Activated naive CD8-positive, alpha-beta T cell treated with anti-CD3 and anti-CD28 coated beads for 36 hours (primary cell): ENCODE results near the gene NT5C2. TPM values are rescaled to one million over a fixed set of nuclear protein-coding genes. Genes with fewer than 3 reads are reported as not detected.
"Not testable (repeated sequence)": the region's sequence is repeated elsewhere in the genome, so short reads cannot be mapped to it uniquely, and the experiment has no call there.

Experiments
- DNase-seq: peaks from one replicate; pipeline ENCODE4 v3.0.0; 2021
- H3K27ac Mint-ChIP-seq: one replicate; pipeline ENCODE4 v1.8.0; 2022; ENCODE audit warnings: mild to moderate bottlenecking, moderate library complexity, mixed read lengths
- H3K27me3 Mint-ChIP-seq: one replicate; pipeline ENCODE4 v1.8.0; 2022; ENCODE audit warnings: mild to moderate bottlenecking, mixed read lengths
- H3K36me3 Mint-ChIP-seq: one replicate; pipeline ENCODE4 v1.8.0; 2021; ENCODE audit warnings: mild to moderate bottlenecking, mixed read lengths
- H3K4me1 Mint-ChIP-seq: one replicate; pipeline ENCODE4 v1.8.0; 2021; ENCODE audit warnings: mixed read lengths
- H3K4me3 Mint-ChIP-seq: one replicate; pipeline ENCODE4 v1.8.0; 2022; ENCODE audit warnings: mild to moderate bottlenecking, moderate library complexity, mixed read lengths
- H3K9me3 Mint-ChIP-seq: one replicate; pipeline ENCODE4 v1.8.0; 2022; ENCODE audit warnings: mixed read lengths
- total RNA-seq, 2 experiments: library from RNA; stranded (reverse); gene quantifications; one replicate each; pipeline ENCODE4 v1.2.3, GENCODE V29; 2021

Gene NT5C2
- total RNA-seq, 2 experiments from 2014 or later: 41.8 to 46.8 TPM

DNA sequence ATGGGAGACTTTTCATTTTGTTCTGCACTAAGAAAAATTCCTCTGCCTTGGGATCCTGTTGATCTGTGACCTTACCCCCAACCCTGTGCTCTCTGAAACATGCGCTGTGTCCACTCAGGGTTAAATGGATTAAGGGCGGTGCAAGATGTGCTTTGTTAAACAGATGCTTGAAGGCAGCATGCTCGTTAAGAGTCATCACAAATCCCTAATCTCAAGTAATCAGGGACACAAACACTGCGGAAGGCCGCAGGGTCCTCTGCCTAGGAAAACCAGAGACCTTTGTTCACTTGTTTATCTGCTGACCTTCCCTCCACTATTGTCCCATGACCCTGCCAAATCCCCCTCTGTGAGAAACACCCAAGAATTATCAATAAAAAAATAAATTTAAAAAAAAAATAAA is 62.9 kb downstream of the NT5C2 start:
- Mint-ChIP-seq H3K36me3 (peaks cover 37% of the 10 kb centered on the region), H3K4me1 (peaks cover 10% of the 10 kb centered on the region)
- H3K4me3 Mint-ChIP-seq, H3K27ac Mint-ChIP-seq, H3K27me3 Mint-ChIP-seq, DNase-seq, H3K9me3 Mint-ChIP-seq: not testable (repeated sequence)

DNA sequence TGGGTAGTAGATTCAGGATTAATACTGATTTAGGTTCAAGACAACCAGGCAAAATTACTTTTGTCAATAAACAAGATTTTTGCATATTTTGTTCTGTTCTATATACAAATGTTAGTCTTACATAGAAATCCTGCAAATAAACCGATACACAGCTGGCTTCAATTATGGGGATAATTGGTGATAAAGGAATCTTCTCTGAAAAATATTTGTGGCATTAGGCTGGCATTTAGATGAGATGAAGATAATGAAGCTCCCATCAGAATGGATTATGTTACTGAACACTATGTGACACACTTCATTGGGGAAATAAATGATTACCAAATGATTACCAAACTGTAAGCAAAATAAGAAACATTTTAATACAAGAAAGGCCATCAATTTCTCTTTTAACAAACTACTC is 65.8 kb downstream of the NT5C2 start:
- H3K27ac Mint-ChIP-seq: no peak overlapping the region
- DNase-seq: no peak
- peaks cover 13% of the 10 kb centered on the region for H3K4me1 Mint-ChIP-seq
- no peak overlapping the region for H3K4me3 Mint-ChIP-seq
- no peaks in the 10 kb centered on the region for H3K9me3 Mint-ChIP-seq
- peaks cover 10% of the 10 kb centered on the region for H3K36me3 Mint-ChIP-seq
- no peaks in the 10 kb centered on the region for H3K27me3 Mint-ChIP-seq

DNA sequence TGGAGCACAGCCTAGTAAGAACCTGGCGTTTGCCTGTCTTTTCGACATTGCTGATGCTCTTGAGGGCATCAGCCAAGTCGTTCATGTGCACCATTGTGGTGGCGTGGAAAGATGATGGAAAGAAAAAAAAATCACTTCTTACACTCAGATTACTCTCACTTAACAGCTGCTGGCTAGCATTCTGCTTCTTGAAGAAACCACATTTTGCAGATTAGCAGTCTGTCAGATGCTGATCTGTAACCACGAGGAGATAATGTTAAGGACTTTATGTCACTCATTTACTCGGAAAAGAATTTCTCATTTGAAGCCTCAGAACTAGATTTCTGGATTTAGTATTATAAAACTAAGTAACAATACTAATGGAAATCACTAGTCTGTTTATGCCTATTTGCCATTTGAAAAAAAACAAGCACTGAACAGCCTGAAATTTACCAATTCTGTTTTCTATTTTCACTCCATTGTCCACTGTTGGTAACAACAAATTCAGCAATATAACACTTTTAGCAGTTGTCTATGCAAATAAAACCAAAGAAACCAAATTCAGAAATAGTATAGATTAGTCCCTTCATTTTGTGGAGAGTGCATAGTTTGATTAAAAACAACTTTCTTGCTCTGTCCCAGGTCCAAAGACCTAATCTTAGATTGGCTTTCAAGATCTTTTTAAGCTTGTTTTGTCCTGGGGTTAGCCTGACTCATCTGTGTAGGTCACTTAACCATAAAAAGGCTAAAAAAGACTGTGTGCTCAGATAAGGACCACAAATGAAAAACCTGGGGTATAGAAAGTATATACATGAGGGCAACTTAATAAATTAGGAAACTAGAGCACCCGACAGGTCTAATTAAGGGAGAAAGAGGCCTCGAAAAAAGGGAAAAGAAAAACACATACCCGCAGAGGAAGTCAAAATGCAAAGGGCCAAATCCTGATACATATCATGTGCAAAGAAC is 67.5 kb downstream of the NT5C2 start:
- H3K36me3 Mint-ChIP-seq: peaks cover 1% of the 10 kb centered on the region

DNA sequence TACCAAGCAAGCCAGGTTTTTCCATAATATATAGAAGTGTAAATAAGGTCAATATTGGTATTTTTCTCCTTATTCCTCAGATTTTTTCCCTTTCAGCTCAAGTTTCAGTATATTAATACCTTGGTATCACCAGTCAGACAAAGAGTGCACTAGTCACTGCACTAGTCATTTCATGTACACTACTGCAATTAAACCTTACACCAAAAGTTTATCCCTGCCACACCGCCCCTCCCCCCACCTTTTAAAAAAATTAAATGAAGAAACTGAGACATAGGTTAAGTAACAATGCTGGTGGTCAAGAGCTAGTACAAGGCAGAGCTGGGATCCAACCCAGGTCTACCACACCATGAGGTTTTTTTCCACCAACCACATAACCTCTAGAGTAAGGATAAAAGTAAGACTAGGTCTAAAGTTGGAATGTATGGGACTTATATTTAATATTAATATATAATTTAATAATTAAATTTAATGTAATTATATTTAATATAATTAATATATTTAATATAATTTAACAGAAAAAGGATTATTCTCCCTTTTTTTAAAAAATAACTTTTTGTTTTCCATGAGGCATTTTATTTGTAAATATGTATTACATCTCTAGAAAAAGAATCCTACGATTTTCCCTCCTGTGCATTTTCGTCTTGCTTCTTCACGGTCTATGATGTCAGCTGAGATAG is 68.5 kb downstream of the NT5C2 start:
- Mint-ChIP-seq H3K36me3 (no peaks in the 10 kb centered on the region), H3K4me1 (peaks cover 13% of the 10 kb centered on the region), H3K27me3 (no peaks in the 10 kb centered on the region), H3K9me3 (no peaks in the 10 kb centered on the region), H3K4me3 (no peak overlapping the region), H3K27ac (no peak overlapping the region)
- no peak for DNase-seq

More for the DNA sequence above, 67.5 kb downstream of the NT5C2 start:
- Mint-ChIP-seq H3K27me3 (no peaks in the 10 kb centered on the region), H3K9me3 (no peaks in the 10 kb centered on the region), H3K4me1 (peaks cover 13% of the 10 kb centered on the region), H3K4me3 (no peak overlapping the region), H3K27ac (no peak overlapping the region)
- DNase-seq: no peak

DNA sequence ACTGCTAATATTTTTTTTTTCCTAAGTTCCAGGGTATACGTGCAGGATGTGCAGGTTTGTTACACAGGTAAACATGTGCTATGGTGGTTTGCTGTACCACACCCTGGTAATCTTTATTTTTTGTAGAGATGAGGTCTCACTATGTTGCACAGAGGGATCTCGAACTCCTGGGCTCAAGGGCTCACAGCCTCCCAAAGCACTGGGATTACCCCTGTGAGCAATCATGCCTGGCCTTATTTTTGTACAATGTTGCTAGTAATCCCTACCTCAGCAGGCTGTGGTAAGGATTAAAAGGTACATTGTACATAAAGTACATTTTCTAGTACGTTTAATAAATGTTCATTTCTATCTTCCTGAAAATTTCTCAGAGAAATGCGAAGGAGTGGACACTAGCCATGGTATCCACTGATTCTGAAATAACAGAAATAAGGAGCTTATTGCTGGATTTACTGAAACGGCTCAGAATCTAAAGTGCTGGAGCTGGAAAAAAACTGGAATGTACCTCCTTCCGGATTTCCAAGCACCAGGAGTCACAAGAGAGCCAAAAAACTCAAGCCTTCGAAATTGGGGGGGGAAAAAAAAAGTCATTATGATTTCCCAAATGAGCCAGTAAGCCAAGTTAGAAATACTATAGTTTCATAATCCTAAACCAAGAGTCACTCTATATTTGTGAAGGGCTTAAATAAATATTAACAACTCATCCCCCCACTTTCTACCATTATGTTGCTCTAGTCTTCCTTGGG is 69.6 kb downstream of the NT5C2 start:
- Mint-ChIP-seq H3K9me3 (no peaks in the 10 kb centered on the region), H3K36me3 (no peaks in the 10 kb centered on the region), H3K27me3 (no peaks in the 10 kb centered on the region), H3K4me1 (peaks cover 13% of the 10 kb centered on the region), H3K27ac (no peak overlapping the region), H3K4me3 (no peak overlapping the region)
- DNase-seq: no peak

DNA sequence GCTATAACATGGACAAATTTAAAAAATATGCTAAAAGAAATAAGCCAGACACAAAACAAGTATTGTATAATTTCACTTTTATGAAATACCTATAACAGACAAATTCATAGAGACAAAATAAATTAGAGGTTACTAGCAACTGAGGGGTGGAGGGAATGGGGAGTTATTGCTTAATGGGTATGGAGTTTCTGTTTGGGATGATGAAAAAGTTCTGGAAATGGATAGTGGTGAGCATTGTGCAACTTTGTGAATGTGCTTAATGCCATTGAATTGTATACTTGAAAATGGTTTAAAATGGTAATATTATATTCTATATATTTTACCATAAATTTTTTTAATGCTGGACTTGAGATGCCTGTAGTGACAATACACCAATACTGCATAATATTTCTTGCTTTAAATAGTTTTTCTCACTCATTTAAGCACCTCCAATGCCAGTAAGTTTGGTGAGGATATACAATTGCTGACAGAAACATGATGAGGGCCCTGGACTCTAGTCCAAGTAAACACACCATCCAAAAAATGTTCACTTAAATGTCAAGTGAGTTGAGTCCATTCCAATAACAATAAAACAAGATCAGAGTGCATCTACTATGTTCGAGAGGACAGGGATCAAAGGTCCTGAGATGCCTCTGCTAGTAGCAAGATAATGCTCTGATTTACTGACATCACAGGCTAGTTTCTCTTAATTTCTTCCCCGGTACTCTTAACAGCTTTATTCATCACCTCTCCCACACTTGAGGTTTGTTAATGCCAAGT is 71.9 kb downstream of the NT5C2 start:
- no peaks in the 10 kb centered on the region for H3K27me3 Mint-ChIP-seq
- H3K27ac Mint-ChIP-seq: no peak overlapping the region
- peaks cover 12% of the 10 kb centered on the region for H3K4me1 Mint-ChIP-seq
- no peaks in the 10 kb centered on the region for H3K36me3 Mint-ChIP-seq
- H3K9me3 Mint-ChIP-seq: no peaks in the 10 kb centered on the region
- DNase-seq: no peak
- H3K4me3 Mint-ChIP-seq: no peak overlapping the region

DNA sequence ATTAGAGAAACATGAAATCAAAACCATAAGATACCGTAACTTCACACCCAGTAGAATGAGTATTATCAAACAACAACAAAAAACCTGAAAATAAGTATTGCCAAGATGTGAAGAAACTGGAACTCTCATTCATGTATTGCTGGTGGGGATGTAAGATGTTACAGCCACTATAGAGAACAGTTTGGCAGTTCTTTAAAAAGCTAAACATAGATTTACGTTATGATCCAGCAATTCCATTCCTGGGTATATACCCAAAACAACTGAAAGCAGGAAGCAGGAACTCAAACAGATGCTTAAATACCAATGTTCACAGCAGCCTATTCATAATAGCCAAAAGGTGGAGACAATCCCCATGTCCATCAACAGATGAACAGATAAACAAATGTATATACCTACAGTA is 72.5 kb downstream of the NT5C2 start:
- peaks cover 6% of the 10 kb centered on the region for H3K4me1 Mint-ChIP-seq
- H3K4me3 Mint-ChIP-seq: no peak overlapping the region
- no peaks in the 10 kb centered on the region for H3K27me3 Mint-ChIP-seq
- H3K27ac Mint-ChIP-seq: no peak overlapping the region
- no peaks in the 10 kb centered on the region for H3K36me3 Mint-ChIP-seq
- DNase-seq: no peak
- no peaks in the 10 kb centered on the region for H3K9me3 Mint-ChIP-seq

DNA sequence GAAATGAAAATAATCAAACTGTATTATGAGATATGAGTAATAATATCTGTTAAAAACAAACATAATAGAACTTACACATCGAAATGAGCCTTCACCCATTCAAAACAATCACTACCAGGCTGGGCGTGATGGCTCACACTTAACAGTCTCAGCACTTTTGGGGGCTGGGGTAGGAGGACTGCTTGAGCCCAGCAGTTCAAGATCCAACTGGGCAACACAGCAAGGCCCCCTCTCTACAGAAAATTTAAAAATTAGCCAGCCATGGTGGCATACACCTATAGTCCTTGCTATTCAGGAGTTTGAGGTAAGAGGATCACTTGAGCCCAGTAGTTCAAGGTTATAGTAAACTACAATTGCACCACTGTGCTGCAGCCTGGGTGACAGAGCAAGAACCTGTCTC is 75.8 kb downstream of the NT5C2 start:
- H3K9me3 Mint-ChIP-seq: no peaks in the 10 kb centered on the region
- H3K4me3 Mint-ChIP-seq: no peak overlapping the region
- H3K27ac Mint-ChIP-seq: no peak overlapping the region
- DNase-seq: no peak
- no peaks in the 10 kb centered on the region for H3K27me3 Mint-ChIP-seq
- peaks cover 1% of the 10 kb centered on the region for H3K36me3 Mint-ChIP-seq
- H3K4me1 Mint-ChIP-seq: peaks cover 6% of the 10 kb centered on the region

DNA sequence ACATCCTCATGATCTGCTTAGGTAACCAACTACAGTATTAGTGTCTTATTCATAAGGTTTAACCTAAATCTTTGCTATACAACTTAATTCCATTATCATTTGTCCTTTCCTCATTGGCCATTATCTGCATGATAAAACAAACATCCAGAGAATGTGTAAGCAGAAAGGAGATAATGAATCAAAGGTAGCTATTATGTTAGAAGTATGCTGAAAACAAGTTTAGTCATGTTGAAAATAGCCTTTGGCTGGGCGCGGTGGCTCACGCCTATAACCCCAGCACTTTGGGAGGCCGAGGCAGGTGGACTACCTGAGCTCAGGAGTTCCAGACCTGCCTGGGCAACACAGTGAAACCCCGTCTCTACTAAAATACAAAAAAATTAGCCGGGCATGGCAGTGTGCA is 78.2 kb downstream of the NT5C2 start:
- no peaks in the 10 kb centered on the region for H3K27me3 Mint-ChIP-seq
- no peak for DNase-seq
- H3K4me3 Mint-ChIP-seq: no peak overlapping the region
- peaks cover 14% of the 10 kb centered on the region for H3K4me1 Mint-ChIP-seq
- H3K9me3 Mint-ChIP-seq: no peaks in the 10 kb centered on the region
- peaks cover 3% of the 10 kb centered on the region for H3K36me3 Mint-ChIP-seq
- H3K27ac Mint-ChIP-seq: no peak overlapping the region

DNA sequence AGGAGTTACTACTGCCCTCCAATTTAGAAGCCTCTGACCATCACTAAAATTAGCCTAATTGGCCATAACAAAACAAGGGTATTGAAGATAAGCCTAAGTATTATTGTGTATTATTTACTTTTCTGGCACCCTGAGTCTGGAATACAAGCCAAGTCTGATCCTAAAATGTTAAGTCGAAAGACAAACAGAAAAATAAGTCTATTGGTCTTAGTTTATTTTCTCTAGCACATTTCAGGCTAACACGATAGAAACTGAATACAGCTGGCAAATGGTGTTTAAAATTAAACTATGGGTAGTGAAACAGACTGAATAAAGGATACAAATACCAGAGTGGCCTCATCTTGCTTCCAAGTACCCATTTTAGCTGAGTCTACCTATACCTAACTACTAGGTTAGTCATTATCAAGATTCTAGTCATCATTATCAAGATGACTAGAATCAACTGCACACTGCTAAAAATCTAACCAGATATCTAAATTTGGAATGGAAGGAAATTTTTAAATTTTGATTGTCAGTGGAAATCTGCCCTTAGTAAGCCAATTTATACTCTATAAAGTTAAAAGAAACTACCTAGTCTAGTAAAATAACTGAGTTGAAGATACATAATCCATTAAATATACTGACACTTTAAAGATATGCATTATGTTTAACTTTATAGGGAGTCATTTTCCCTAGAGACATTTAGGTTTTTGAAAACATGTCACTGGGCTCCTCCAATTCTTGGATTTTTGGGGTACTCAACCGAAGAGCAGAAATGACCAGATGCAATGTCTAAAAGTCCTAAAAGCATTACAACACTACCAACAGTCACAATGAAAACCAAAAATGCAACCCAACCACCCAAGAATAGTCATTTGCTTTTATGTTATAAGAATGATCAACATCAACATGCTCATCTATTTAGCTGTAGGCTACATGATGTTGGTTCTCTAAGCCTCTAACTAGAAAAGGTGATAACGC is 80.9 kb downstream of the NT5C2 start:
- H3K9me3 Mint-ChIP-seq: no peaks in the 10 kb centered on the region
- no peak for DNase-seq
- H3K4me3 Mint-ChIP-seq: no peak overlapping the region
- no peaks in the 10 kb centered on the region for H3K27me3 Mint-ChIP-seq
- H3K36me3 Mint-ChIP-seq: peaks cover 7% of the 10 kb centered on the region
- peaks cover 14% of the 10 kb centered on the region for H3K4me1 Mint-ChIP-seq
- H3K27ac Mint-ChIP-seq: no peak overlapping the region

DNA sequence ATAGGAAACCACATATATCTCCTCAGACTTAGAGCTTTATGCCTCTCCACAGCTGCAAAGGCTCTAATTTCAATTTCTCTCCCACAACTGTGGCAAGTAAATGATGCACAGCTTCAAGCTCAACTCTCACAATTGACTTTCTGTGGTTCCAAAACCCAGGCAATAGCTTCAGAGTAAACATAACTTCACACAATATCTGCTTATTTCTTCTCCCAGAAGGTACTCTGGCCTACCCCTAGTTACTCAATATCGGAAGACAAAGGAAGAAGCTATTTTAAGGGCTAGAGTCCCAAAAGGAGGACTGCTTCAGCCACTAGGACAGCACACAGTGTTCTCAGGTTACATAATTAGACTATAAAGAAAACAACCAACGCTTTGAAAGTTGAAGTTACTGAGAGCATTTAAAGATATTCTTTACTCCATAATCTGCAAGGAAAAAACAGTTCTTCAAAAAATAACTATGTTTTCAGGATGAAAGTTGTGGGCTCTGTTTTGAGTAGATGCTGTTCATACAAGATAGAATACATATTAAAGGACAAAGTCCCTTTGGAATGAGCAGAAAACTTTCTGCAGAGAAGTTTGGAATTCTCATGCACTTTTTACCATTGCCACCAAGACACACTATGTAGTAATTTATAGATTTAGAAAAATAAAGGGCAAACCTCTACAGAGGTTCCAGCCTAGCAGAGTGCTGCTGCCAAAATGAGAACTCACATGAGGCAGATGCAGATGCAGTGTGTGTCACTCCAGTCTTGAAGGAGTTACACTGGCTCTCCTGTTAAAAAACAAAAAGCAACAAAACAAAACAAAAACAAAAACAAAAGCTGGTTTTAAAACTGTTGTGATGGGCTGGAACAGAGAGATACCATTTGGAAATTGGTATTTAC is 81.8 kb downstream of the NT5C2 start:
- Mint-ChIP-seq H3K4me1 (peaks cover 14% of the 10 kb centered on the region), H3K36me3 (peaks cover 7% of the 10 kb centered on the region), H3K9me3 (no peaks in the 10 kb centered on the region), H3K27ac (peak overlapping the region; percentile 2), H3K27me3 (no peaks in the 10 kb centered on the region), H3K4me3 (no peak overlapping the region)
- DNase-seq: no peak

DNA sequence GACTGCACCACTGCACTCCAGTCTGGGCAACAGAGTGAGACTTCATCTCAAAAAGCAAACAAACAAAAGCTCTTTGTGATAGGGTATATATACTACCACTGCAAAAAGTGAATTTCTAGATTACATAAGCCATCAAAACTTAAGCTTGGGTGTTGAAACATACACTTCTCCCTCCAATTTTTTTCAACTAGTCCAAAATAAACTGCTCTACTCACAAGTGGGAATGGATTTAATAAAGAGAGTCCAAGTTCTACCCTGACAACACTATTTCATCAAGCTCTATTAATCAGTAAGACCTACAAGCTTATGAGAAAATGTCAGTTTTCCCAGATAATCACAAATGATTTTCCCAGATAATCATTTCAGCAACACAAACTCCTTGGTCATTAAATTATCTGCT is 82.7 kb downstream of the NT5C2 start:
- Mint-ChIP-seq H3K27me3 (no peaks in the 10 kb centered on the region), H3K27ac (no peak overlapping the region), H3K4me3 (no peak overlapping the region), H3K36me3 (peaks cover 7% of the 10 kb centered on the region), H3K4me1 (peaks cover 14% of the 10 kb centered on the region), H3K9me3 (no peaks in the 10 kb centered on the region)
- DNase-seq: no peak

DNA sequence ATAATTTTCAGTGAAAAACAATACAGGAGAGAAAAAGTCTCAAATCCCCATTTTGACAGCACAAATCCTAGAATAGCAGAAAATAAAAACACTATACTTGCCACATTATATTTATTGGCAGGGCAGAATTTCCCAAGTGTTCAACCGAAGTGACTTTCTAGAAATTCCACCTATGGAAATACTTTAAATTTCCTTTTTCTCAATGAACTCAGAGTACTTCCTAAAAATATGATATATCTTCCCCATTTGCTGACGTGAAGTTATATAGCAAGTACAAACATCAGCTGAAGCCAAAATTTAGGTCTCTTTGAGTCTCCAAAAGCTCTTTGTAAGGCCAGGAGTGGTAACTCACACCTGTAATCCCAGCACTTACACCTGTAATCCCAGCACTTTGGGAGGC is 83.3 kb downstream of the NT5C2 start:
- Mint-ChIP-seq H3K4me3 (no peak overlapping the region), H3K4me1 (peaks cover 14% of the 10 kb centered on the region)

More for the DNA sequence above, 83.3 kb downstream of the NT5C2 start:
- H3K27ac Mint-ChIP-seq: no peak overlapping the region
- no peak for DNase-seq
- peaks cover 7% of the 10 kb centered on the region for H3K36me3 Mint-ChIP-seq
- no peaks in the 10 kb centered on the region for H3K27me3 Mint-ChIP-seq
- H3K9me3 Mint-ChIP-seq: no peaks in the 10 kb centered on the region
